ENCODE measurements around the gene SELENOI.

DNA sequence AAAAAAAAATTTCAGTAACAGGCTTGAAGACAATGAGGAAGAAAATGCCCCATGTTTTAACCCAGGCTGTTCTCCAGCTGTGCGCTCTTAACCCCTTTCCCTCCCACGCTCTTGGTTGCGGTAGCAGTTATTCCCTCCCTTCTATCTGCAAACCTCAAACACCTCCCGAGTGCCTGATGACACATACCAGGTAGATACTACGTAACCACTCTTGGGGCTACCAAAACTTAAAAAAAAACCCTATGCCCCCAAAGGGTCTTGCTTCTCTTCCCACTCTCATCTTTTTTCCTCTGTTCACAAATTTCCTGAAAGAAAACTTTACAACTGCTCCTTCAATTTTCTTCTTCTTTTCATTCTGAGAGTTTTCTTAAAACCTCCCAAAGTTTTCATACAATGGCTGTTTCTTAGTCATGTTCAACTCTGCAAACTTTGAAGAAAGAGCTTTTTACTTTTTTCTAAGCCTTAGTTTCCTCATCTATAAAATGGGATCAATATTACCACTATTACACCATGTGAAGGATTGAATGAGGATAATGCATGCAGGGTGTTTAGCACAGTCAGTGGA is 50.9 kb downstream of the SELENOI start:
- TF ChIP-seq FOXA1 (IDR thresholded peaks at IDR 0.05): no peak
- no peak for TF ChIP-seq HDGF (IDR thresholded peaks at IDR 0.05; ENCODE audit: borderline replicate concordance)
- TF ChIP-seq SUZ12 (IDR thresholded peaks at IDR 0.05): no peak
- TF ChIP-seq SP1 (IDR thresholded peaks at IDR 0.05): no peak
- TF ChIP-seq, protein P1, sequence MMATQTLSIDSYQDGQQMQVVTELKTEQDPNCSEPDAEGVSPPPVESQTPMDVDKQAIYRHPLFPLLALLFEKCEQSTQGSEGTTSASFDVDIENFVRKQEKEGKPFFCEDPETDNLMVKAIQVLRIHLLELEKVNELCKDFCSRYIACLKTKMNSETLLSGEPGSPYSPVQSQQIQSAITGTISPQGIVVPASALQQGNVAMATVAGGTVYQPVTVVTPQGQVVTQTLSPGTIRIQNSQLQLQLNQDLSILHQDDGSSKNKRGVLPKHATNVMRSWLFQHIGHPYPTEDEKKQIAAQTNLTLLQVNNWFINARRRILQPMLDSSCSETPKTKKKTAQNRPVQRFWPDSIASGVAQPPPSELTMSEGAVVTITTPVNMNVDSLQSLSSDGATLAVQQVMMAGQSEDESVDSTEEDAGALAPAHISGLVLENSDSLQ (IDR thresholded peaks at IDR 0.05): no peak
- no peak for TF ChIP-seq TARDBP (IDR thresholded peaks at IDR 0.05)
- no peak for TF ChIP-seq FOXM1 (IDR thresholded peaks at IDR 0.05; ENCODE audit: borderline replicate concordance)
- TF ChIP-seq ZNF384 (IDR thresholded peaks at IDR 0.05): no peak
- TF ChIP-seq LEF1 (IDR thresholded peaks at IDR 0.05; ENCODE audit: borderline replicate concordance): no peak

Data from HEK293T (cell line).